ENCODE data around the gene NR3C1. TPM values are rescaled to one million over a fixed set of nuclear protein-coding genes. Genes with fewer than 3 reads are reported as not detected.

NR3C1 gene
- total RNA-seq, 2 experiments from 2014 or later: 54.9 to 55.5 TPM

DNA sequence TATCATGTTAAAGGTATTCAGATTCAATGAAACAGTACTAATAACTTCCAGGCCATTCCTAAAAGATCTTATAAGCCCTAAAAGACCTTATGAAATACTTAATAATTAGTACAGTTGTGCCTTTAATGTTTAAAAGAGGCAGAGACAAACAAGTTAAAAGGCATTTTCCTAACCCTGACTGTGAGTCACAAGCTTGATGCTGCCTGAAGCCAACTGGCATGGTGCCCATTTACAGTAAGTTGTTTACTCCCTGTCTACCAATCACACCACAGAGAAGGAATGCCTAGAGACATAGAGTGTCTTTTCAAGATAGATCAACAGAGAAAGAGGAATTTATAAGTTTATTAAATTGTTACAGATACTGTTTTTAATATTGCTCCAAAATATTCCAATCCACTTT is 47.8 kb downstream of the NR3C1 start:
- no peaks in the 10 kb centered on the region for H3K27me3 Mint-ChIP-seq (ENCODE audit: low read depth)
- ChIA-PET CTCF (interaction anchor here (0.6 to 2.7 kb wide), 2 partner anchors 53 to 353 kb away, joined by 3 to 8 read pairs; no protein-coding TSS in a partner anchor), POLR2A (no interaction called here)
- ATAC-seq (no peak), DNase-seq (no peak)
- H3K4me3 Mint-ChIP-seq: no peak overlapping the region
- peaks cover 54% of the 10 kb centered on the region for H3K4me1 Mint-ChIP-seq (ENCODE audit: low read depth)
- H3K36me3 Mint-ChIP-seq (ENCODE audit: low read depth): peaks cover 5% of the 10 kb centered on the region
- no peaks in the 10 kb centered on the region for H3K9me3 Mint-ChIP-seq (ENCODE audit: insufficient read depth)
- no peak overlapping the region for H3K27ac Mint-ChIP-seq

- no peak for DNase-seq
- ChIA-PET POLR2A (interaction anchor here (1.0 to 1.7 kb wide), 2 partner anchors 47 to 50 kb away, joined by 3 to 7 read pairs; partner anchors contain the start of gene NR3C1), CTCF (interaction anchor here (0.9 to 2.7 kb wide), 4 partner anchors 47 to 471 kb away, joined by 3 to 18 read pairs (median 6); partner anchors contain the start of gene NR3C1)
- no peaks in the 10 kb centered on the region for H3K27me3 Mint-ChIP-seq (ENCODE audit: low read depth)
- peak; percentile 59 for ATAC-seq
- peaks cover 44% of the 10 kb centered on the region for H3K4me1 Mint-ChIP-seq (ENCODE audit: low read depth)
- peak overlapping the region; percentile 75 for H3K4me3 Mint-ChIP-seq
- H3K9me3 Mint-ChIP-seq (ENCODE audit: insufficient read depth): no peaks in the 10 kb centered on the region
- H3K36me3 Mint-ChIP-seq (ENCODE audit: low read depth): peaks cover 5% of the 10 kb centered on the region
- peak overlapping the region; percentile 89 for H3K27ac Mint-ChIP-seq
These were observed 49.5 kb downstream of the NR3C1 start for GRCh38 chr5:143354025-143354424.

DNA sequence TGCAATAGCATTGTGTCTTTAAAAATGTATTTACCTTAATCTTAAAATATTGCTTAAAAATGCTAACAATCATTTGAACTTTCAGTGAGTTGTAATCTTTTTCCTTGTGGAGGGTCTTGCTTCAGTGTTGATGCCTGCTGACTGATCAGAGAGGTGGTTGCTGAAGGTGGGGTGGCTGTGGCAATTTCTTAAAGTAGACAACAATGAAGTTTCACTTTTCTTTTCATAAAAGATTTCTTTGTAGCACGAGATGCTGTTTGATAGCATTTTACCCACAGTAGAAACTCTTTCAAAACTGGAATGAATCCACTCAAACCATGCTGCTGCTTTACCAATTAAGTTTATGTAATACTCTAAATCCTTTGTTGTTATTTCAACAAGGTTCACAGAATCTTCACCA is 50.8 kb downstream of the NR3C1 start:
- ChIA-PET POLR2A (interaction anchor here (1.7 kb wide), 1 partner anchor 51 kb away, joined by 7 read pairs; the partner anchor contains the start of gene NR3C1), CTCF (interaction anchor here (2.1 kb wide), 1 partner anchor 51 kb away, joined by 5 read pairs; the partner anchor contains the start of gene NR3C1)
- H3K27ac Mint-ChIP-seq: peak overlapping the region; percentile 89
- peaks cover 45% of the 10 kb centered on the region for H3K4me1 Mint-ChIP-seq (ENCODE audit: low read depth)
- H3K36me3 Mint-ChIP-seq (ENCODE audit: low read depth): peaks cover 12% of the 10 kb centered on the region
- no peaks in the 10 kb centered on the region for H3K27me3 Mint-ChIP-seq (ENCODE audit: low read depth)
- H3K4me3 Mint-ChIP-seq: peak overlapping the region; percentile 75
- no peaks in the 10 kb centered on the region for H3K9me3 Mint-ChIP-seq (ENCODE audit: insufficient read depth)
- DNase-seq (peak; percentile 51), ATAC-seq (peak; percentile 66)

GRCh38 chr5:143350751-143351602 is 52.5 kb downstream of the NR3C1 start:
- POLR2A ChIA-PET: interaction anchor here (0.7 kb wide), 1 partner anchor 84 kb away, joined by 3 read pairs; no protein-coding TSS in a partner anchor
- Mint-ChIP-seq H3K27ac (no peak overlapping the region), H3K4me3 (no peak overlapping the region), H3K36me3 (ENCODE audit: low read depth) (peaks cover 18% of the 10 kb centered on the region), H3K27me3 (ENCODE audit: low read depth) (no peaks in the 10 kb centered on the region), H3K4me1 (ENCODE audit: low read depth) (peaks cover 50% of the 10 kb centered on the region), H3K9me3 (ENCODE audit: insufficient read depth) (no peaks in the 10 kb centered on the region)
- CTCF ChIA-PET: interaction anchor here (0.8 to 2.1 kb wide), 6 partner anchors 9 to 638 kb away, joined by 3 to 5 read pairs (median 3); partner anchors contain the start of gene NR3C1
- DNase-seq (no peak), ATAC-seq (no peak)

GRCh38 chr5:143350341-143350740 is 53.1 kb downstream of the NR3C1 start:
- DNase-seq (no peak), ATAC-seq (no peak)
- Mint-ChIP-seq H3K9me3 (ENCODE audit: insufficient read depth) (no peaks in the 10 kb centered on the region), H3K4me1 (ENCODE audit: low read depth) (peaks cover 48% of the 10 kb centered on the region), H3K27me3 (ENCODE audit: low read depth) (no peaks in the 10 kb centered on the region), H3K36me3 (ENCODE audit: low read depth) (peaks cover 18% of the 10 kb centered on the region), H3K4me3 (no peak overlapping the region), H3K27ac (no peak overlapping the region)
- ChIA-PET POLR2A (interaction anchor here (1.1 kb wide), 1 partner anchor 53 kb away, joined by 6 read pairs; the partner anchor contains the start of gene NR3C1), CTCF (interaction anchor here (1.2 to 2.1 kb wide), 2 partner anchors 53 to 462 kb away, joined by 3 to 5 read pairs; partner anchors contain the start of gene NR3C1)

DNA sequence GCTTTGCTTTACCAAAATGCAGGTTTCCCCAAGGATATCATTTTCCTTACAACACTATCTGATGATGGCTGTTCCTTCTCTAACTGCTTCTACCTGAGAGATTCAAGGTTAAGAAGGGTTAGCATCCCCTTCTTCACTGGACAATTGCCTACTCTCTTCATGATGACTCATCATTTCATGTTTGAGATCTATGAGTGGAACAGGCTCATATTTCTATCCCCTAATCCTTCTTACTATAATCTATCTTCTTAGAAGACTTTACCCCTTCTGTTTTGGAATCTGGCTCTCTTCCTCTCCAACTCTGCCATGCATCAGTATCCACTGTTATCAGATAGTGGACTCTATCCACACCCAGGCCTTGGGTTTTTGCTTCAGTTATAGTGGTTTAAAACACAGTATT is 54.3 kb downstream of the NR3C1 start:
- ChIA-PET POLR2A (interaction anchor here (1.1 kb wide), 1 partner anchor 55 kb away, joined by 6 read pairs; the partner anchor contains the start of gene NR3C1), CTCF (interaction anchor here (0.7 to 1.1 kb wide), 2 partner anchors 280 to 347 kb away, joined by 3 read pairs; no protein-coding TSS in a partner anchor)
- peaks cover 19% of the 10 kb centered on the region for H3K36me3 Mint-ChIP-seq (ENCODE audit: low read depth)
- H3K27ac Mint-ChIP-seq: no peak overlapping the region
- no peak overlapping the region for H3K4me3 Mint-ChIP-seq
- peaks cover 40% of the 10 kb centered on the region for H3K4me1 Mint-ChIP-seq (ENCODE audit: low read depth)
- ATAC-seq: no peak
- DNase-seq: no peak
- no peaks in the 10 kb centered on the region for H3K9me3 Mint-ChIP-seq (ENCODE audit: insufficient read depth)
- H3K27me3 Mint-ChIP-seq (ENCODE audit: low read depth): no peaks in the 10 kb centered on the region

GRCh38 chr5:143347698-143348344 is 55.7 kb downstream of the NR3C1 start:
- ChIA-PET POLR2A (no interaction called here), CTCF (interaction anchor here (1.3 to 1.4 kb wide), 2 partner anchors 9 to 27 kb away, joined by 3 to 4 read pairs; no protein-coding TSS in a partner anchor)
- Mint-ChIP-seq H3K9me3 (ENCODE audit: insufficient read depth) (no peaks in the 10 kb centered on the region), H3K27ac (no peak overlapping the region), H3K4me3 (no peak overlapping the region), H3K36me3 (ENCODE audit: low read depth) (peaks cover 20% of the 10 kb centered on the region), H3K4me1 (ENCODE audit: low read depth) (peaks cover 31% of the 10 kb centered on the region), H3K27me3 (ENCODE audit: low read depth) (no peaks in the 10 kb centered on the region)
- ATAC-seq: no peak
- no peak for DNase-seq

DNA sequence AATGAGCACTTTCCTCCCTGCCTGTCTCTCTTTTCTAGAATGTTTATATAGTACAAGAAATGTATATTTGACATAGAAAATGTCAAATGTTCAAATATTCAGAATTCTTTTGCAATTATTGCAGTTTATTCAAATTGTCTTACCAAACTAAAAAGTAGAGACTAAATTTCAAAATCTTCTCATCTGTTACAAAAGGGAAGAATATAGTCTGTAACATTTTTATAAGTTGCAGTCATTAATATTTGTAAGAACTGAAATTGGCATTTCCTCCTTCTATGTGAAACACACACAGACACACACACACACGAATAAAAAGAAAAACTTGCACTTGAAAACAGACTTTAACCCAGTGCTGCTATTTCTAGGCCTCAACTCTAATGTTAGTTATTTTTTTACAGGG is 56.4 kb downstream of the NR3C1 start:
- Mint-ChIP-seq H3K36me3 (ENCODE audit: low read depth) (peaks cover 26% of the 10 kb centered on the region), H3K4me3 (no peak overlapping the region), H3K27ac (no peak overlapping the region), H3K27me3 (ENCODE audit: low read depth) (no peaks in the 10 kb centered on the region), H3K9me3 (ENCODE audit: insufficient read depth) (no peaks in the 10 kb centered on the region), H3K4me1 (ENCODE audit: low read depth) (peaks cover 31% of the 10 kb centered on the region)
- CTCF ChIA-PET: interaction anchor here (1.3 kb wide), 1 partner anchor 8 kb away, joined by 4 read pairs; no protein-coding TSS in a partner anchor
- no peak for DNase-seq
- POLR2A ChIA-PET: no interaction called here
- no peak for ATAC-seq

DNA sequence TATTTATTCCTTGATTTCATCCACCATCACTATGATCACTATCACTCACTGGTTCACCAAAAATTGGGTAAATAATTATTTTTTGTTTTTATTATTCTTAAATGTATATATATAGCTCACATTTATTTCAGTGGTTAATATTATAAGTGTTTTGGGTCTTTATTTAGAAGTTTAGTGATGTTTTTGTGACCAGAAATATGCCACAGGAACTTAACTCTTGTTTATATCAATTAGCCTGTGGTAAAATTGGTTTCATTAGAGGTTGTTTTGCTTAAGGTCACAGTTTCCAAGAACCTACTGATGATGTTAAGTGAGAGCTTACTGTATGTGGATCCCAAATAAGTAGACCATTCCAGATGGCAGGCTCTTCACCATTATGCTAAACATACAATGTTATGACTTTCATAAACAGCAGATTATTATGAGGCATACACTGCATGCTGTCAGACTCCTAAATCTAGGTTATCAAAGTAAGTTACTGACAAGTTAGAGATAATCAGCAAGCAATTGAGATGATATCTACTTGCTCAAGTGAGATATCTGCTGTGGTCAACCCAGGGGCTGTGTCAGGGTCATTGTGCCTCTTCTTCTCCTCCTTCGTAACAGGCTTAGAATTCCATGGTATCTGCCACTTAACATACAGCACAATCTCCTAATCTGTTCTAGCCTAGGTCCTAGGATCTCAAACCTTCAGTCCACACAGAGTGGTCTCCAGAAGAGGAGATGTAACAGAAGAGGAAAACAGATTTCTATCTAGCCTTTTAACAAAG is 57.6 kb downstream of the NR3C1 start:
- Mint-ChIP-seq H3K9me3 (ENCODE audit: insufficient read depth) (peaks cover 5% of the 10 kb centered on the region), H3K4me3 (no peak overlapping the region), H3K27me3 (ENCODE audit: low read depth) (no peaks in the 10 kb centered on the region), H3K27ac (peak overlapping the region; percentile 6), H3K36me3 (ENCODE audit: low read depth) (peaks cover 34% of the 10 kb centered on the region), H3K4me1 (ENCODE audit: low read depth) (peaks cover 27% of the 10 kb centered on the region)
- ATAC-seq (no peak), DNase-seq (no peak)
- ChIA-PET POLR2A (no interaction called here), CTCF (no interaction called here)

DNA sequence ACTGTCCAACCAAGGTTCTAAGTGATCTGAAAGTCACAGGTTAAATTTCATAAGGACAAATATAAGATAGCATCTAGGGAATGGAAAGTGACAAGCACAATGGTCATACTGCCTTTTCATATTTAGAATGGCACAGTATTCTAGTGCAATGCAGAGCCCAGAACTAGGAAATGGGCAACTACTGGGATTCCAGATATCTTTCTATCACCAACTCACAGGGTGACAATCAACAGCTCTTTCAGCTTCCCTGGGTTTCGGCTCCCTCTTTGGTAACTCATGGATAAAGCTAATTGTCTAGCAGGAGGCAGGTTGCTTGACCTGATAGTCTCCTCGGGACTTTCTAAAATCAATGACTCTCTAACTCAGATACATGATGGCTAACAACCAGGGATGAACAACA is 60.4 kb downstream of the NR3C1 start:
- POLR2A ChIA-PET: no interaction called here
- Mint-ChIP-seq H3K27me3 (ENCODE audit: low read depth) (no peaks in the 10 kb centered on the region), H3K4me1 (ENCODE audit: low read depth) (peaks cover 27% of the 10 kb centered on the region), H3K27ac (no peak overlapping the region), H3K4me3 (no peak overlapping the region), H3K36me3 (ENCODE audit: low read depth) (peaks cover 39% of the 10 kb centered on the region), H3K9me3 (ENCODE audit: insufficient read depth) (peaks cover 7% of the 10 kb centered on the region)
- DNase-seq (no peak), ATAC-seq (no peak)
- CTCF ChIA-PET: interaction anchor here (0.5 kb wide), 1 partner anchor 11 kb away, joined by 3 read pairs; no protein-coding TSS in a partner anchor

DNA sequence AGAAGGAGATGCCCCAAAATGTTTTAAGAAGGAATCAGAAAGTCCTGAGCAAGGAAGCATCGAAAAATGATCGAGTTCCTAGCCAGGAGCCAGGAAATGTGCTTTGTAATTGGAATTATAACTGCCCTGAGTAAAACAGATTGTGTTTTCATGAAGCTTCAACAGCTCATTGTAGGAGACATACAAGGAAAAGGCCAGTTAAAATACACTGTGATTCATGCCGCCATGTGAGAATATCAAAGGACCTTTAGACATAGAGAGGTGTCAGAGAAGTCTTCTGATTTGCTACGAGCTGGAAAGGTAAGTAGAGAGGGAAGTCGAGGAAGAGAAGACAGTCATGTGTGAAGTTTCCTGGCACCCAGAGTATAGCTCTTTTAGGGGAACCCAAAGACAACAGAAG is 60.9 kb downstream of the NR3C1 start:
- peaks cover 23% of the 10 kb centered on the region for H3K4me1 Mint-ChIP-seq (ENCODE audit: low read depth)
- H3K4me3 Mint-ChIP-seq: no peak overlapping the region
- H3K27me3 Mint-ChIP-seq (ENCODE audit: low read depth): no peaks in the 10 kb centered on the region
- DNase-seq (no peak), ATAC-seq (no peak)
- peaks cover 35% of the 10 kb centered on the region for H3K36me3 Mint-ChIP-seq (ENCODE audit: low read depth)
- CTCF ChIA-PET: no interaction called here
- POLR2A ChIA-PET: no interaction called here
- H3K27ac Mint-ChIP-seq: no peak overlapping the region
- peaks cover 7% of the 10 kb centered on the region for H3K9me3 Mint-ChIP-seq (ENCODE audit: insufficient read depth)
